IMR-90 (cell line): ENCODE results near the gene DERA.

Experiments used
- BHLHE40 ChIP-seq: fragments of 150-350 bp; IDR thresholded peaks from 2 replicates; pipeline ENCODE4 v1.6.1; 2016; ENCODE audit warnings: mild to moderate bottlenecking, low read depth, low read length
- CTCF ChIP-seq: conservative IDR thresholded peaks from 2 replicates; pipeline ENCODE4 v1.5.1; 2012; ENCODE audit warnings: mild to moderate bottlenecking, low read depth, low read length, improper control_type of control experiment
- MAFK ChIP-seq: IDR thresholded peaks from 2 replicates; pipeline ENCODE4 v1.6.1; 2012; ENCODE audit warnings: low read depth, low read length, improper control_type of control experiment
- MAZ ChIP-seq: IDR thresholded peaks from 2 replicates; pipeline ENCODE4 v1.6.1; 2012; ENCODE audit warnings: low read depth, mild to moderate bottlenecking, low read length, improper control_type of control experiment, moderate library complexity, borderline replicate concordance
- POLR2A ChIP-seq: IDR thresholded peaks from 2 replicates; pipeline ENCODE4 v1.6.1; 2012; ENCODE audit warnings: mild to moderate bottlenecking, low read depth, low read length
- RCOR1 ChIP-seq: IDR thresholded peaks from 2 replicates; pipeline ENCODE4 v1.6.1; 2012; ENCODE audit warnings: mild to moderate bottlenecking, low read length, improper control_type of control experiment; ENCODE audit not compliant: insufficient replicate concordance
- SMC3 ChIP-seq: fragments of 150-350 bp; IDR thresholded peaks from 2 replicates; pipeline ENCODE4 v1.6.1; 2016; ENCODE audit warnings: low read depth, mild to moderate bottlenecking, antibody characterized with exemption, low read length, moderate library complexity
- USF2 ChIP-seq: fragments of 150-350 bp; IDR thresholded peaks from 2 replicates; pipeline ENCODE4 v1.6.1; 2017; ENCODE audit warnings: mild to moderate bottlenecking, antibody characterized with exemption, low read length, low read depth

GRCh38 chr12:15963271-15963670 lies 52.1 kb downstream of the DERA start:
- TF ChIP-seq MAZ (no peak), BHLHE40 (no peak), CTCF (no peak), POLR2A (no peak), USF2 (no peak), RCOR1 (no peak), SMC3 (no peak), MAFK (0 out of 2 replicates have a peak, but pooled peaks have one; percentile 3)
